Activated T-cell treated with anti-CD3 and anti-CD28 coated beads, Interleukin-2, amount 50 U/mL, for 1 hour (primary cell): ENCODE measurements around the gene CDADC1.
"Not testable (repeated sequence)": the region's sequence is repeated elsewhere in the genome, so short reads cannot be mapped to it uniquely, and the experiment has no call there.

ENCODE experiments used
- DNase-seq: peaks from one replicate; pipeline ENCODE4 v3.0.0-alpha.2; 2020

Gene CDADC1

DNA sequence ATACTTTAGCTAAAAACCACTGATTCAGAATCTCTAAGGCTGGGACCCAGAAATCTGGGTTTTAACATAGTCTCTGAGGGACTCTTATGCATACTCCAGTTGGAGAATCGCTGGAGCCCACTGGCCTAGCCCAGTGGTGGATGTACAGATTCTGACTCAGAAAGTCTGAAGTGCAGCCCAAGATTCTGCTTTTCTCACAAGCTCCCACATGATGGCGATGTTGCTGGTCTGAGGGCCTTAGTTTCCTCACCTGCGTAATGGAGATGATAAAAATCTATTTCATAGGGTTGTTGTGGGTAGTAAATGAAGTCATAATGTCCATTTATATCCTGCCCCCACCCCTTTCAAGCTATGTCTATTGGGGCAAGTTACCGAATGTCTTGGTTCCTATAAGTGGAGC is 7.7 kb upstream of the CDADC1 start:
- peak; percentile 40 for DNase-seq

DNA sequence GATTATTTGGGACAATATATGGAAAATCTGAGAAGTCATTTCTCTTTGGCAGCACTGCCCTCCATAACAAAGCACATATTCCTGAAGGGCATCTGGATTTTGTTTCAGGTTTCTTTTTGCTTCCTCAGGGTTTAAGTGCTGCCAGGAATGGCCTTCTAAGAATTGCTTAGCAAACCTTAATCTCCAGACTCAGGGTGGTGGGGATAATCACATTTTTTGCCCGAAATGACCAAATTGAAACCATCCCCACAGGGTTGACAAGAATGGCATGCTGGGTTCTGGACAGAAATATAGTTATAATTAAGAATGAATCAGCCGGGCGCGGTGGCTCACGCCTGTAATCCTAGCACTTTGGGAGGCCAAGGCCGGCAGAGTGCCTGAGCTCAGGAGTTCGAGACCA is 6.4 kb upstream of the CDADC1 start:
- no peak for DNase-seq

DNA sequence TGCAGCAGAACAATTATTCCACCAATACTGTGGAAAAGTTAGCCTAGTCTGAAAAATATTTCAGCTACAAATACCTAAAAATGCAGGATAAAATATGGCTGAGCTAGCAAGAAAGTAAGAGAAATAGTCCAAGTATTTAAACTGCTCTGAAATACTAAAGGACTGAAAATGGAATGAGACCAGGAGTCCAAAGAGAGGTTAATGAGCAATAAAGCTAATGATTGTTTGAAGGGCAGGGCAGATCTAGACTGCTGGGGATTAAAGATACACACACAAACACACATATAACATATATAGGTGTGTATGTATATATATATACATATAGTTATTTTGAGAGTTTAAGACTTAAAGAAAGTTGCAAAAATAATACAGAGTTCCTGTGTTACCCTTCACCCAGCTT is 2.6 kb upstream of the CDADC1 start:
- DNase-seq: no peak

DNA sequence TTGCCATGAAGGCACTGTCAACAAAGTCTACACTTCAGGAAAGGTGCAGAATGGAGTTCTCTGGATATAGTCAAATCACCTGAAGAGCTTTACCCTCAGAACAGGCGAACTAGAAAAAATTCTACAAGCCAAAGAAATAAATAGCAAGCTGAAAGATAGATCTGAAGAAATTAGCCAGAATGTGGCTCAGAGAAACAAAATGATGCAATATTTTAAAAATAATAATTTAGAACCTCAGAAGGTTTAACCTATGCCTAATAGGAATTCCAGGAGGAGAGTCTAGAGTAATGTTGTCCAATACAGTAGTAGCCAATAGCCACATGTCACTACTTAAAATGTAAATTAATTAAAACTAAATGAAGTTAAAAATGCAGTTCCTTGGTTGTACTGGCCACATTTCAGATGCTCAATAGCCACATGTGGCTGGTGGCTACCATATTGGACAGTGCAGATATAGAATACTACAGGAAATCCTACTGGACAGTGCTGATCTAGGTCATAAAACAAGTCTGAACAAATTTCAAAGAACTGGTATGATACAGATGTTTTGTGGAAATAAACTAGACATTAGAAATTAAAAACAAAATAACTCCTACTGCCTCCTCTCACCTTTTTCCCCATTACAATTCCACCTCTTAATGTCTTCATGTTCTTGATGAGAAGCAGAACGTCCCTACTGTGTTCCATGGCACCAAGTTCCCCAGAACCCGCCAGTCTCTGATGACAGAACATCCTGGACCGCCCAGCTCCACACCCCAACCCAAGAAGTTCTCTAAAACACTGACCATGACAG is 679 bp upstream of the CDADC1 start:
- DNase-seq: no peak

DNA sequence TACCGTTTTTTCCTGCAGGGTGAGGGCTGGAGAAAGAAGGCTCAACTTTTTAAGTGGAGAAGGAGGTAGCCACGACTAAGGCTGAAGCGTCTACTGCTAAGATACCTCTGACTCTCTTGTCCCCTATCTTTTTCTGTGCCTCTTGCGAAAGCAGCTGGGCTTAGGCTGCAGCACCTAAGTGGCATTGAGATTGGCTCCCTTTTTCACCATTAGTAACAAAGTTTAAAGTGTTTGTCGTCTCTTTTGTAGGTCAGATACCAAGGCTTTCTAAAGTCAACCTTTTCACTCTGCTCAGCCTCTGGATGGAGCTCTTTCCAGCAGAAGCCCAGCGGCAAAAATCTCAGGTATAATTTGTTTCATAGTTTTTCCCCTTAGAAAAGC is 887 bp downstream of the CDADC1 start:
- DNase-seq: no peak

DNA sequence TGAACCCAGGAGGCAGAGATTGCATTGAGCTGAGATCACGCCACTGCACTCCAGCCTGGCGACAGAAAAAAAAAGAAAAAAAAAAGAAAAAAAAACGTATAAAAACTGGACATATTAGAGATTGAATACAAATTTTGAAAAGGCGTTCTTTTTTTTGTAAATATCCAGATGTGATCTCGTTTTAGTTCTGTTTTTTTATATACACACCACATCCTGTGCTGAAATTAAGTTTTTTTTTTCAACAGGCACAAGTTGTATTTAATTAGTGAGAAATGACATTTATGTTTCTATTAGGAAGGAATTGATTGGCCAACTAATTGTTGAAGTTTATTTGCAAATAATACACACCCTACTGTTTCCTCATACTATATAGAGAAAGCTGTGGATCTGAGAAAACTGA is 3.6 kb downstream of the CDADC1 start:
- DNase-seq: no peak

DNA sequence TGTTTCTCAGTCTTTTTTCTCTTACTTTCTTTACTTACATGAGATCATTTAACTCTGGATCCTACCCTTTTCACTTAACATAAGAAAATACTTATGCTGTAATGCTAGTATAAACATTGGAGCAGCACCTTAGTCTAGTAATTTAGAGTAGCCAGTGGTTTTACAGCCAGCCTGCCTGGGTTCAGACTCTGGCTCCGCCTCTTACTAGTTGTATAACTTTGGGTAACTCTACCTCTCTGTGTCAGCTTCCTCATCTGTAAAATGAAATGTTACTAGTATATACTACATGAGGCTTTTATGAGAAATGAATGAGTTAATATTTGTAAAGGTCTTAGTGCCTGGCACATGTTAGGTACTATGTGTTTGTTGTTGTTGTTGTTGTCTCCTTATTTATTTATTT is 5.6 kb downstream of the CDADC1 start:
- DNase-seq: no peak

DNA sequence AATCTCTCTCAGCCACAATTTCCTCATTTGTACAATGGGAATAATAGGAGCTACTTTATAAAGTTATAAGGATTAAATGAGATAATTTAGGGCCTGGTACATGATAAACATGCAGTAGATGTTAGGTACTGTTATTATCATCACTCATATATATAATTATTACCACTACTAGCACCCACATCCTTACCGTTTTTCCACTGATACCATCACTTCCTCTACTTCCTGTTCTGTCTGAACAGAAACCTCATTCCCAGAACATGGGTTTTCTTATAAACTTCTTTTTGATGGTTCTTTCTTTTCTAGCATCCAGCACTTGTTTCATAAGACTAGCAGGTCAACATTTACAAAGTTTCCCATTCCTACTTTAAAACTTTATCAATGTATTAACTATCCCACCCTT is 6.3 kb downstream of the CDADC1 start:
- DNase-seq: no peak

DNA sequence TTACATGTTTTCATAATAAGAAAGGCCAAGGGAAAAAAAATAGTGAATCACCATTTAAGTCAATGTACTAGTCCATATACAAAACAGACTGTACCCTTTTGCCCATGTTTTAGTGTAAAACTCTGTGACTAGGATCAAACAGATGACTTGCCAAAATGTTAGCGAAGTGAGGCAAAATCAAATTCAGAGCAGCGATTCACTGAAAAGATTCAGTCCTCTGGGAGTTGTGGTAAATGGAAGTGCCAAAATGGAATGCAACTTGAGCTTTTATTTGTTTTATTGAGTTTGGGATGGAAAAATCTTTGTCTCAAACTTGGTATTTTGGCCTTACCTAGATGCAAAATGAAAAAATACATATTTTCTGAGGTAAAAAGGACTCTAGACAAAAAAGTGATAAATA is 9.1 kb downstream of the CDADC1 start:
- DNase-seq: no peak

DNA sequence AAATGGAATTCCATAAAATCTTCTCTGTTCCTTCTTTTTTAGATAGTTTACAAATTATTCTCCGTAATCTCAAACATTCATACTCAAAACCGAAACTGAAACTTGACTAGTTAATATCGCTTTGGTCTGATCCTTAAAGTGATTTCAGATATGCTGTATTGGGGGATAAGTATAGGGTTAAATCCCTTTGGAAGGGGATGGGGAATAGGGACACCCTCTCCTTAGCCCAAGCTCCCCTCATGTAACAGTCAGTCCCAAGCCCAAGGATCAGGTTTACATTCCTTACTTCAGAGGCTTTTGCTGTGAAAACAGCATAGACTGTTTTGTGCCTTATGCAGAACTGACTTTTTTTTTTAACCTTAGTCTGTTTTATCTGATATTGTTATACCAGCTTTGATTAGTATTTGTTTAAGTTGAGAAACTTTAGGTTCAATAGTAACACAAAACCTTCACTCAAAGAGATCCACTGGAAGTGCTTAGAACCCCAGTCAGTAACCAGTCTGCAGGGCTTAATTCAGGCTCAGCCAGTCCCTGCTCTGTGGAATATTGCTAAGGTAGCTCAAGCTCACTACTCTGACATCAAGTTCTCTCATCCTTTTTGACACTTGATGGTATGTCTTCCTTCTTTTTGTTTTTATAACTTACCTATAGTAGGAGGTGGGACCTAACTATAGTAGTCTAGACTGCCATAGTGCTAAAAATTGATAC is 10.5 kb downstream of the CDADC1 start:
- DNase-seq: no peak

DNA sequence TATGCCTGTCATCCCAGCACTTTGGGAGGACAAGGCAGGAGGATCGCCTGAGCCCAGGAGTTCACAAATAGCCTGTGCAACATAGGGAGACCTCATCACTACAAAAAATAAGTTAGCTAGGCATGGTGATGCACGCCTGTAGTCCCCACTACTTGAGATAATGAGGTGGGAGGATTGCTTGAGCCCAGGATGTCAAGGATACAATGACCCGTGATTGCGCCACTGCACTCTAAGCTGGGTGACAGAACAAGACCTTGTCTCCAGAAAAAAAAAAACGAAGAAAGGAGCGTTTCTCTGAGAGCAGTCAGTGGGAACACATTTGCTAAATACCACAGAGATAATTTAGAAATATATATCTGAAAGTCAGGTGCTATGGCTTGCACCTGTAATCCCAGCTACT is 11.9 kb downstream of the CDADC1 start:
- DNase-seq: no peak

DNA sequence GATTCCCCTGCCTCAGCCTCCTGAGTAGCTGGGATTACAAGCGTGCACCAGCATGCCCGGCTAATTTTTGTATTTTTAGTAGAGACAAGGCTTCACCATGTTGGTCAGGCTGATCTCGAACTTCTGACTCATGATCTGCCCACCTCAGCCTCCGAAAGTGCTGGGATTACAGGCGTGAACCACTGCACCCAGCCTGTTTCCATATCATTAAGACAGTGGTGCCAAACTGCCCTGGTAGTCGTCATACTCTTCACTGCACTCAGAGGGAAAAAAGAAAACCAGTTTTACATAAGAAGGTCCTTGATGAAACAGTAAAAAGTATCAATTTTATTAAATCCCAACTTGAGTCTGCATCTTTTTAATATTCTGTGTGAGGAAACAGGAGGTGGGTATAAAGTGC is 14.9 kb downstream of the CDADC1 start:
- no peak for DNase-seq

DNA sequence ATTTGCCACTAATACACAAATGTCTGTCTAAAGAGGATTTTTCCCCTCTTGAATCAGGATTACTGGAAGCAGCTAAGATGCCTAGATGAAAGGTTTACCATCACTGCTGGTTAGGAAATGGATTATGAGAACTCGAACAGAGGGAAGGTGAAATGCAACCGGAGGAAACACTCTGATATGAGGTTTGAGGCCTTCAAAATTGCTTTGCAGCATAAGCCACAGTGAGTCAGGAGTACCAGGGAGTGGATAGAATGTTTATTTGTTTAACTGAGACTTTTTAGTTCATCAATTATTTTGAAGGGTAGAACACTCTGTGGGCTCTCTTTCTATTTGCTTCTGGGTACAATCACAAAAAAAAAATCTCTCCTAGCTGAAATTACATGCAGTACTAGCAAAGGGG is 18.1 kb downstream of the CDADC1 start:
- DNase-seq: no peak

DNA sequence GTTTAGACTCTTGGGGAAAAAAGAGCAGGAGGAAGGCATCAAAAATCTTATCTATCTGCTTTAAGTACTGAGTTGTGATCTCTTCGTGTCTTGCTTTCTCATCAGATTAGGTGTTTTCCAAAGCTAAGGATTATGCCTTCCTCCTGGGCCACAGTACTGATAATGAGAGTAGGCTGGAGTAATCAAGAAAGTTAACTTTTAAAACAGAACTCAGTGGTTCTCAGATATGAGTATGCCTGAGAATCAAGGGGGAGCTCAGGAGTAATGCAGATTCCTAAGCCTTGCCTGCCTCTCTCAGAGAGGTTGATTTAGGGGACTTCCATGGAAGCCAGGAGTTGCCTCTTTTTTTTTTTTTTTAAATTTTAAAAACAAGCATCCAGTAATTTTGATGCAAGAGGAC is 23.5 kb downstream of the CDADC1 start:
- DNase-seq: no peak

DNA sequence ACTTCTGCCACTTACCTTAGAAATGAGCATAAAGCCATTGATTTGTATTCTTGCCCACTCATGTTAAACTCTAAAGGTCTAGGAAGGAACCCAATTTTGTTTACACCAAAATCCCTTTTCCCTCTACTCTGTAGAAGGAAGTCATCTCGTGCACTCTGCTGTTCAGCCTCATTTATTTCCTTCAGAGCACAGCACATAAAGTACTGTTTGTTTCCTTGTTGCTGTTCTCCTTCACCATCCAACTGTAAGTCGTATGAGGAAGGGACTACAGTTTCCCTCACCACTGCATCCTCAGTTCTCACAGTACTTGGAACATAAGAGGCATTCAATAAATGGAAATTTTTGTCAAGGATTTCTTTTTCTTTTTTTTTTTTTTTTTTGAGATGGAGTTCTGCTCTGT is 24.6 kb downstream of the CDADC1 start:
- DNase-seq: no peak

DNA sequence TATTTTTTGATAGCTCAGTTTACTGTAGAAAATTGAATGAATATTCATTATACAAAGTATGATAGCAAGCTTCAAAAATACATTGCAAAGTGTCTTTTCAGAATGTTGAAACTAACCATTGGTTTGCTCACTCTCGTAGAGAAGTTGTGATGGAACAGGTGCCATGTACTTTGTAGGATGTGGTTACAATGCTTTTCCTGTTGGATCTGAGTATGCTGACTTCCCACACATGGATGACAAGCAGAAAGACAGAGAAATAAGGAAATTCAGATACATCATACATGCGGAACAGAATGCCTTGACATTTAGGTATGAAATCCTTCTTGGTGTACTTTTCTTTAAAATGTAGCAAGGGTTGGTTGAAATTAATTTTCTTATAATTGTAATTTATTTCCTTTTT is 30.5 kb downstream of the CDADC1 start:
- DNase-seq: no peak

DNA sequence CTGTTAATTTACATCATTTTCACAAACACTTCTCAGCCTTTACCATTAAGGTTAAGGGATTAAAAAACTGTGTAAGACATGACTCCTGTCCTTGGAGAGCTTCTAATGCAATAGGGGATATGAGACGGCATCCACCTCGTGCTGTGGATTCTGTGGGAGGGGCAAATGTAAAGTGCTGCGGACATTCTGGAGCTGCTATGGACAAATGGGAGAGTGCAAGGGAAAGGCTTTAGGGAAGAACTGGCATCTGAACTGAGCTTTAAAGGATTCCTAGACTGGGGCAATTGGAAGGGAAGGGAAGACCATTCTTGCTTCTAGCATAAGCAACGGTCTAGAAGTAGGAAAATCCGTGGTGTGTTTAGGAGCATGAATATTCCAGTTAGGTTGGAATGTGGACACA is 31.4 kb downstream of the CDADC1 start:
- no peak for DNase-seq

DNA sequence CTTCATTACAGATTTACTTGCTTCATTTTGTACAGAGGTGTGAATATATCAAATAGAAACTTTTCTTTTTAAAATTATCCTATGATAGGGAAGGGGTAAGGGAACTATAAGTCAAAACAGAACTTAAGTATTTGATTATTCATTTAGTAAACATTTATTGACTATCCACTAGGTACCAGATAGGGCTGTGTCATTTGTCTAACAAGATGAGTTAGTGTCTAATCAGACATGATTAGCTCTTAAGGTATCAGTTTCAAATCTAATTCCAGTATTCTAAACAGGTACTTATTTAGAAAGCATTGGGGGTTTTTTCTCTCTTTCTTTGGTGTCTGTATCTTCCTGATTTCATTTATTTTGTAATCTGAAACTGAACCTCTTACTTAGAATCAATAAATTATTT is 32.2 kb downstream of the CDADC1 start:
- DNase-seq: no peak

DNA sequence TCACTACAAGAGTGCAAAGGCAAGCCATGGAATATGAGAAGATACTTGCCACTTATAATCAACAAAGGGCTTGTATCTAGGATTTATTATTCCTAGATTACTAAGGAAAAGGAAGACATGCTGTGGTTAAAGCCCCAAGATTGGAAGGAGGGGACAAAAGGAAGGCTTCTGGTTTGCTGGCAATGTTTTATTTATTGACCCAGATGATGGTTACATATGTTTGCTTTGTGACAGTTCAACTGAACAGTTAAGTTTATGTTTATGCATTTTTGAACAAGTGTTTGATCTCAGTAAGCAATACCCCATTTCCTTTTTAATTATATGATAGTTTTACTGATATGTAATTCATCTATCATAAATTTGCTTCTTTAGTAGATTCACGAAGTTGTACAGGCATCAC is 40.3 kb downstream of the CDADC1 start:
- DNase-seq: no peak

DNA sequence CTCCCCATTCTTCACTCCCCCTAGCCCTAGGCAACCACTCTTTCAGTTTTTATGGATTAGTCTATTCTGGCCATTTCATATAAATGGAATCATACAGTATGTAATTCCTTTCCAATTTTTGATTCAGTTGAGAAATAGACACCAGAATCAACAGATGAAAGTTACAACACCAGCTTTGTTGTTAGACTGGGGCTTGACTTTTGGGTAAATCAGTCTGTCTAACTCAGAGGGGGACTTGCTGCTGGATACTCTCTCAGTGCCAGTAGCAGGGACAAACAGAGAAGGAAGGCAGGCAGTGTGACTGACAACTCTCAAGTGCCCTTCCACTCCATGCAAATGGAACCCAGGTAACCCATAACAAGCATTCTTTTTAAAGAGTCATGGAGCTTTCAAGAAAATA is 40.7 kb downstream of the CDADC1 start:
- DNase-seq: no peak

DNA sequence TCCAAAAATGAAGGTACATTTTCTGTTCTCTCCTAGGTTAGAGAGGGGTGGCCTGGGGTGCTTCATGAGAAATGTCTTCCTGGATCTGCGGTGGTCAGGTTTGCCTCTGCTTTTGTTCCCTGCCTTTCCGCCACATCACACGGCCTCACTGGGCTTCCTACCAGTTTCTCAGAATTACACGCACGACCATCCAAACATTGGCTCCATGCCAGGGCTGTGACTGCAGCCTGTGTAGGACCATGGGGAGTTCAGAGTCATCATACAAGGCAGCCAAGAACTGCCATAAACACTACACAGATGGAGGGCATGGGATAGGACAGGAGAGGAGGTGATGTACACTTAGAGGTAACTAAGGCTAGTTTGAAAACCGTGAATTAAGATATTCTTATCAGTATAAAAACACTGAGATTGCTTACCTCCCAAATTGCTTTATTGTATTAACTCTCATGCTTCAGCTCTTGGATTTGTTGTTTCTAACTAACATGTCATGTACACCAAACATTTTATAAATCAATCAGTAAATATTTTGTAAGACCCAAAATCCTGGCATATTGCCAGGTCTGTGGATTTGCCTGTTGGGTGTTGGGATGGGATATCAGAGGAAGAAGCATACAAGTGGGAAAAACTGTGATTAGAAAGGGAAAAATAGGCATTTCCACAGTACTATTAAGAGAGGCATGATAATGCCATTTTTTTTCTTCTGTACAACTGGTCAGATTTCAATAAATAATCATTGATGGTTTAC is 45.2 kb downstream of the CDADC1 start:
- DNase-seq: no peak

DNA sequence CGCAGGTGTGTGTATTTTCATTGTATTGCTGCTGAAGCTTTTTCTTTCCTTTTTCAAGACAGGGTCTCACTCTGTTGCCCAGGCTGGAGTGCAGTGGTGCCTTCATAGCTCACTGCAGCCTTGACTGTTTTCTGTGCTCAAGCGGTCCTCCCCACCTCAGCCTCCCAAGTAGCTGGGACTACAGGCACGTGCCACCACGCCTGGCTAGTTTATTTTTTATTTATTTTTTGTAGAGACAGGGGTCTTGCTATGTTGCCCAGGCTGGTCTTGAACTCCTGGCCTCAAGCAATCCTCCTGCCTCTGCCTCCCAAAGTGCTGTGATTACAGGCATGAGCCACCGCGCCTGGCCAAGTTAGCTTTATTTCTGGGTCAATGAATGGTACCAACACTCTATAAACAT is 47.0 kb downstream of the CDADC1 start:
- not testable (repeated sequence) for DNase-seq

DNA sequence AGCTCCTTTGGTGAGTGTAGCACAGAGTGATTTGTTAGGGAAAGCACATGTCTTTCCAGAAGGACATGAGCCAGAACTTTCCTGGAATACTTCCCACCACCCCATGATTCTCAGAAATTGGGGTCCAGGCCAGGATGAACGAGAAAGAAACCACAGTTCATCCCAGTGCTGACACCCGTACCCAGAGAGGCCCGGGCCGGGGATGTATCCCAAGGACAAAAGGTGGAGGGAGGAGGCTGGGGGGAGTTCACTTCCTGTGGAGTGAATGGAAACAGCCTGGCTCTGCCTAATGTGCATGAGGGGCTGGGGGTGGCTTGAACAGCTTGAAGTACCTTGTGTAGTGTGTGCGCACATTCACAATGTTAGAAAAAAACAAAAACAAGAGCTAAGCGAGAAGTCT is 47.5 kb downstream of the CDADC1 start:
- no peak for DNase-seq

DNA sequence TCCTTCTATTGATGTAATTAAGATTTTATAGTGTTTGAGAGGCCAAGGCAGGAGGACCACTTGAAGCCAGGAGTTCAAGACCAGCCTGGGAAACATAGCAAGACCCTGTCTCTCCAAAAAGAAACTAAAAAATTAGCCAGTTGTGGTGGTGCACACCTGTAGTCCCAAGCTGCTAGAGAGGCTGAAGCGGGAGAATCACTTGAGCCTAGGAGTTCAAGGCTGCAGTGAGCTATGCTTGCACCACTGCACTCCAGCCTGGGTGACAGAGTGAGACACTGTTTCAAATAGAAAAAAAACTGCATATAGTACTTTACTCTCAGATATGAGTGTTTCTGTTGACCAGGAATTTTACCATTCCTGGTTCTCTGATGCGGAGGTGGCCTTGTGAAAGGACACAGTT is 48.9 kb downstream of the CDADC1 start:
- no peak for DNase-seq
